ENCODE data around the gene FAM193A. TPM values are rescaled to one million over a fixed set of nuclear protein-coding genes. Genes with fewer than 3 reads are reported as not detected.

FAM193A gene
- total RNA-seq, 2 experiments from 2014 or later, result 28.4 to 30.0 TPM

DNA sequence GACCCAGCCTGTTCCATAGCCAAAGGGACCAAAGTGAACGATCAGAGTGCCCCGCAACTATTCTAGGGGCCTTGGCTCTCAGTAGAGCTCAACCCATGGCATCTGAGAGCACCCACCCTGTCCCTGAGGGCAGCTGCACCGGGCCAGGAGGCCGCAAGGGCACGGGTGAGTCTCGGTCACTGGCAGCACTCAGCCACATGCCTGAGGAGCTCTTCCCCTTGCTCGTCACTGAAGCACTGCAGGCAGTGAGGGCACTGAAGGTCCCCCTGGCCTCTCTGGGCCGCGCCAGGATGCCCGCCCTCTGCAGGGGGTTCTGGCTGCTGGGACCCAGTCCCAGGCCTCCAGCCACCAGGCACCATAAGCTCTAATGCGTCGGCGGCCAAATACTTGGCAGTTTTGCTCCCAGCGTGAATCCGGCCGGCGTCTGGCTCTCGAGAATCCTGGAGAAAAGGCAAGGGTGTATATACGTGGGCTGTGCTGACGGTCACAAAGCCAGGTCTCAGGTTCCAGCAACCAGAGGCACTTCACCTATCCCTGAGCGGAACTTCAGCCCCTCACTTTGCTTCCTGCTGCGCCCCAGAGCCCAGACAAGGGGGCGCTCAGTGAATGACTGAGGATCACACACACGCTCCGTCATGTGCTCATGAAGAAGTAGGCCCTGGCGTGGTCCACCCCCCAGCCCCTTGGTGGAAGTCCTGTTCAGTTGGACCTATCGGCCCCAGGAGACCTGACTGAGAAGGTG is 205.8 kb downstream of the FAM193A start:
- Mint-ChIP-seq H3K27ac (no peak overlapping the region), H3K36me3 (ENCODE audit: low read depth) (peaks cover 65% of the 10 kb centered on the region), H3K27me3 (no peaks in the 10 kb centered on the region), H3K4me1 (ENCODE audit: low read depth) (peaks cover 13% of the 10 kb centered on the region), H3K4me3 (no peak overlapping the region), H3K9me3 (no peaks in the 10 kb centered on the region)
- Histone ChIP-seq H3K4me3 (ENCODE audit: low read length) (no peak overlapping the region), H3K4me1 (ENCODE audit: insufficient read depth, low read length) (peaks cover 23% of the 10 kb centered on the region), H3K27me3 (ENCODE audit: control insufficient read depth in 1 of 2, insufficient read depth in 2 of 2, low read length in 2 of 2) (no peaks in the 10 kb centered on the region), H3K9me3 (ENCODE audit: control insufficient read depth in 1 of 2, insufficient read depth in 1 of 2, low read length in 2 of 2) (no peaks in the 10 kb centered on the region), H3K36me3 (ENCODE audit: insufficient read depth, low read length) (peaks cover 53% of the 10 kb centered on the region), H3K27ac (ENCODE audit: low read depth in 1 of 2, low read length in 2 of 2) (no peak overlapping the region)
- CTCF ChIA-PET, result no interaction called here
- POLR2A ChIA-PET, result no interaction called here
- TF ChIP-seq, protein P1, sequence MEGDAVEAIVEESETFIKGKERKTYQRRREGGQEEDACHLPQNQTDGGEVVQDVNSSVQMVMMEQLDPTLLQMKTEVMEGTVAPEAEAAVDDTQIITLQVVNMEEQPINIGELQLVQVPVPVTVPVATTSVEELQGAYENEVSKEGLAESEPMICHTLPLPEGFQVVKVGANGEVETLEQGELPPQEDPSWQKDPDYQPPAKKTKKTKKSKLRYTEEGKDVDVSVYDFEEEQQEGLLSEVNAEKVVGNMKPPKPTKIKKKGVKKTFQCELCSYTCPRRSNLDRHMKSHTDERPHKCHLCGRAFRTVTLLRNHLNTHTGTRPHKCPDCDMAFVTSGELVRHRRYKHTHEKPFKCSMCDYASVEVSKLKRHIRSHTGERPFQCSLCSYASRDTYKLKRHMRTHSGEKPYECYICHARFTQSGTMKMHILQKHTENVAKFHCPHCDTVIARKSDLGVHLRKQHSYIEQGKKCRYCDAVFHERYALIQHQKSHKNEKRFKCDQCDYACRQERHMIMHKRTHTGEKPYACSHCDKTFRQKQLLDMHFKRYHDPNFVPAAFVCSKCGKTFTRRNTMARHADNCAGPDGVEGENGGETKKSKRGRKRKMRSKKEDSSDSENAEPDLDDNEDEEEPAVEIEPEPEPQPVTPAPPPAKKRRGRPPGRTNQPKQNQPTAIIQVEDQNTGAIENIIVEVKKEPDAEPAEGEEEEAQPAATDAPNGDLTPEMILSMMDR (IDR thresholded peaks at IDR 0.05), result no peak
- ATAC-seq (ENCODE audit: poor library complexity) (no peak), DNase-seq (no peak)
- intact Hi-C loops (cut with DNase I, micrococcal nuclease), result no loop called here

DNA sequence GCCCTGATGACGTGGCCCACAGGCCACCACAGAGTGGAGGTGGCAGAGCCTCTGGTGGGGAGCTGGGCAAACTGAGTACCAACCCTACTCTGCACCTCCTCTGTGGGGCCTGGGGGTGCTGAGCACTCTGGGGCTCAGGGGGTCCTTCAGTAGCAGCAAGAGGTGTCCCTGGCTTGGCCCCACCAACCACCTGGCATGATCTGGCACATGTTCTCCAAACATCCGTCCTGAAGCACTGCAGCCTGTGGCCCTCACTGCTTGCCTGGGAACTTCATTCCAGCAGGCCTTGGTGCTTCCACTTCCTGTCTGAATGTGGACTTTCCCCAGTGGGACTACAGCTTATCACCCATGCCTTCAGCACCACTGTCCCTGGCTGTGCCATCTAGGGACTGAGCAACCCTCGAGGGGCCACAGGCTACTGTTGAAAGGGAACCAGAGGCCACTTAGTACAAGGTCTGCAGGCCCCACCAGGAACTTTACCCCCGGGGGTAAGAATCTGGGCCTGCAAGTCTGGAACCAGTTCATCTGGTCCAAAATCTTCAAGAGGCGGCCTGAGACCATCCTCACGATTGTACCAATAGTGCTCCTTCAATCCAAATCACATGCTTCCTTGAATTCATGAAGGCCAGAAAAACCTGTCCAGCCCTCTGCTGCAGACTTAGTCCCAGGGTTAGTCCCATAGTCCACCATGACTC is 206.5 kb downstream of the FAM193A start:
- H3K4me3 ChIP-seq (ENCODE audit: low read length), result no peak overlapping the region
- H3K27ac ChIP-seq (ENCODE audit: low read depth in 1 of 2, low read length in 2 of 2), result no peak overlapping the region
- intact Hi-C loops (cut with DNase I, micrococcal nuclease), result no loop called here
- H3K36me3 Mint-ChIP-seq (ENCODE audit: low read depth), result peaks cover 71% of the 10 kb centered on the region
- ChIA-PET POLR2A (no interaction called here), CTCF (no interaction called here)
- no peak overlapping the region for H3K27ac Mint-ChIP-seq
- ATAC-seq (ENCODE audit: poor library complexity), result no peak
- no peaks in the 10 kb centered on the region for H3K9me3 ChIP-seq (ENCODE audit: control insufficient read depth in 1 of 2, insufficient read depth in 1 of 2, low read length in 2 of 2)
- H3K27me3 Mint-ChIP-seq, result no peaks in the 10 kb centered on the region
- TF ChIP-seq, protein P1 (IDR thresholded peaks at IDR 0.05), result no peak
- peaks cover 57% of the 10 kb centered on the region for H3K36me3 ChIP-seq (ENCODE audit: insufficient read depth, low read length)
- H3K4me1 Mint-ChIP-seq (ENCODE audit: low read depth), result peaks cover 20% of the 10 kb centered on the region
- DNase-seq, result no peak
- peaks cover 30% of the 10 kb centered on the region for H3K4me1 ChIP-seq (ENCODE audit: insufficient read depth, low read length)
- H3K27me3 ChIP-seq (ENCODE audit: control insufficient read depth in 1 of 2, insufficient read depth in 2 of 2, low read length in 2 of 2), result no peaks in the 10 kb centered on the region
- H3K4me3 Mint-ChIP-seq, result no peak overlapping the region
- no peaks in the 10 kb centered on the region for H3K9me3 Mint-ChIP-seq

DNA sequence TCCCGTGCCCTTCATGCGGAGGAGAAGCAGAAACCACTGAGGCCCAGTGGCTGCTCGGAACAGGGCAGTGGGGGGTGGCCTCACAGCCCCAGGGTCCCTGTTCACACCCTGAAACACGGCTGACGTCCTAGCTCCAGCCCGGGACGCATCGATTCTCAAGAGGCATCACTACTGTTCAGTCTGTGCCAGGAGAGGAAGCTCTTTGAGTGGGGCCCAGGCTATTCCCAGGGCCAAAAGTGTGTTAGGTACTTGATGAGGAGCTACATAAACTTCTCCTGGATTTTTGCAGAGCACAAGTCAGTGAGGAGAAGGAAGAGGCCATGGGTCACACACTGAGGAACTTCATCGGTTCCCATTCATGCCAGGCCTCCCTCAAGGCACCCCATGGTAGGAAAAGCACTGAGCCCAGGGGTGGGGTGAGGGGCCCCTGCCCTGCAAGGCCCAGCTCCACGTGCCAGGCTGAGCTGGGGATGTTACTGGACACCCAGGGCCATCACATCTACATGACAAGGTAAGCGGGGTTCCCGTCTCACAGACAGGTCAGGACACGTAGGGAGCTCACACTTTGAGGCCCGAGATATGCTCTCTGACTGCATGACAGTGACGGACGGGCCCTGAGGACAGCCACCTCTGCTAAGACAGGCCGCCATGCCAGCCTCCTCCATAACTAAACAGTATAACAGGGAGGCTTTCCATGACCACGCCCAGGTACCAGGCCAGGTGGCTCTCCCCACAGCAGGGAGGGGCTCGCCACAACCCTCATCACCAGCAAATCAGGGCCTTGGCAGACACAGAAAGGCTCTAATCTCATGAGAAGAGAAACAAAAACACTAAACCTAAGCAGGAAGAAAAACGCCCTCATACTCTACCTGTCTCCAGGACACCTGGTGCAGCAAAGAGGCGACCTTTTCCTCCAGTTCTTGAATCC is 207.3 kb downstream of the FAM193A start:
- peaks cover 57% of the 10 kb centered on the region for H3K36me3 ChIP-seq (ENCODE audit: insufficient read depth, low read length)
- H3K27ac ChIP-seq (ENCODE audit: low read depth in 1 of 2, low read length in 2 of 2), result peak overlapping the region in 1 of 2 donors; percentile 5
- TF ChIP-seq, protein P1 (IDR thresholded peaks at IDR 0.05), result no peak
- Mint-ChIP-seq H3K27ac (peak overlapping the region; percentile 91), H3K4me1 (ENCODE audit: low read depth) (peaks cover 21% of the 10 kb centered on the region), H3K36me3 (ENCODE audit: low read depth) (peaks cover 68% of the 10 kb centered on the region), H3K4me3 (no peak overlapping the region), H3K9me3 (no peaks in the 10 kb centered on the region), H3K27me3 (no peaks in the 10 kb centered on the region)
- no peak overlapping the region for H3K4me3 ChIP-seq (ENCODE audit: low read length)
- ChIA-PET POLR2A (no interaction called here), CTCF (no interaction called here)
- no peak for DNase-seq
- no peak for ATAC-seq (ENCODE audit: poor library complexity)
- peaks cover 31% of the 10 kb centered on the region for H3K4me1 ChIP-seq (ENCODE audit: insufficient read depth, low read length)
- intact Hi-C loops (cut with DNase I, micrococcal nuclease), result no loop called here
- H3K9me3 ChIP-seq (ENCODE audit: control insufficient read depth in 1 of 2, insufficient read depth in 1 of 2, low read length in 2 of 2), result no peaks in the 10 kb centered on the region
- no peaks in the 10 kb centered on the region for H3K27me3 ChIP-seq (ENCODE audit: control insufficient read depth in 1 of 2, insufficient read depth in 2 of 2, low read length in 2 of 2)

Data from CD4-positive, alpha-beta T cell (primary cell).